Measurements from ENCODE around the gene SF3B2. TPM values are rescaled to one million over a fixed set of nuclear protein-coding genes. Genes with fewer than 3 reads are reported as not detected.

Gene SF3B2
- polyA plus RNA-seq, 3 donors = 32.1 to 107 (median 52.6) TPM

GRCh38 chr11:66012371-66012945, 39.7 kb upstream of the SF3B2 start:
- H3K4me2 ChIP-seq (replicated peaks; ENCODE audit: extremely low read depth, low read length, poor library complexity, severe bottlenecking) = peak overlapping the region; percentile 53
- Mint-ChIP-seq H3K4me1 (peaks cover 40% of the 10 kb centered on the region), H3K27me3 (ENCODE audit: low read depth in 3 of 3) (peaks cover 22 to 35% (median 34%) of the 10 kb centered on the region in 3 donors), H3K36me3 (peaks cover 9 to 16% of the 10 kb centered on the region in 2 donors), H3K9me3 (peaks cover 0 to 5% (median 2%) of the 10 kb centered on the region in 7 donors), H3K27ac (peak overlapping the region in 5 of 7 donors; percentile 61 to 87 (median 80)), H3K4me3 (peak overlapping the region in 1 of 2 donors; percentile 71)
- H4K20me1 ChIP-seq (ENCODE audit: insufficient read depth, low read length) = no peaks in the 10 kb centered on the region
- H3K4me3 ChIP-seq (replicated peaks in 1 of 3; ENCODE audit: low read depth in 2 of 3, low read length in 3 of 3) = no peak overlapping the region
- peaks cover 14 to 23% of the 10 kb centered on the region in 2 donors for H3K27me3 ChIP-seq (ENCODE audit: control insufficient read depth in 2 of 2, insufficient read depth in 2 of 2, low read length in 2 of 2)
- no peaks in the 10 kb centered on the region for H3K9me3 ChIP-seq (replicated peaks in 1 of 2; ENCODE audit: control insufficient read depth in 1 of 2, insufficient read depth in 1 of 2, low read length in 2 of 2)
- intact Hi-C loops (cut with micrococcal nuclease) = no loop called here
- no peaks in the 10 kb centered on the region for H3K79me2 ChIP-seq (ENCODE audit: insufficient read depth, low read length)
- H3K27ac ChIP-seq (ENCODE audit: low read depth in 1 of 2, low read length in 2 of 2) = peak overlapping the region in 1 of 2 donors; percentile 28
- no peak for TF ChIP-seq CTCF (IDR thresholded peaks at IDR 0.05)
- no peak for DNase-seq
- no peak overlapping the region for H3K9ac ChIP-seq (ENCODE audit: insufficient read depth, low read length, poor library complexity, severe bottlenecking)
- WGBS (ENCODE audit: insufficient coverage) = 44% methylated on average over 6 of the region's 12 CpGs
- H3K36me3 ChIP-seq (replicated peaks in 1 of 2; ENCODE audit: control insufficient read depth in 1 of 2, insufficient read depth in 2 of 2, low read length in 2 of 2) = peaks cover 4 to 8% of the 10 kb centered on the region in 2 donors
- no peak overlapping the region for H2AFZ ChIP-seq (ENCODE audit: insufficient read depth, low read depth, low read length, poor library complexity, severe bottlenecking)
- H3K4me1 ChIP-seq (ENCODE audit: control insufficient read depth in 1 of 2, insufficient read depth in 2 of 2, low read length in 2 of 2) = peaks cover 42 to 43% of the 10 kb centered on the region in 2 donors

- Histone ChIP-seq H3K27ac (ENCODE audit: low read depth in 1 of 2, low read length in 2 of 2) (peak overlapping the region; percentile 18 to 28), H3K4me1 (ENCODE audit: control insufficient read depth in 1 of 2, insufficient read depth in 2 of 2, low read length in 2 of 2) (peaks cover 42 to 43% of the 10 kb centered on the region in 2 donors), H3K4me2 (replicated peaks; ENCODE audit: extremely low read depth, low read length, poor library complexity, severe bottlenecking) (peak overlapping the region; percentile 53), H3K9me3 (replicated peaks in 1 of 2; ENCODE audit: control insufficient read depth in 1 of 2, insufficient read depth in 1 of 2, low read length in 2 of 2) (no peaks in the 10 kb centered on the region), H4K20me1 (ENCODE audit: insufficient read depth, low read length) (no peaks in the 10 kb centered on the region), H3K36me3 (replicated peaks in 1 of 2; ENCODE audit: control insufficient read depth in 1 of 2, insufficient read depth in 2 of 2, low read length in 2 of 2) (peaks cover 5 to 8% of the 10 kb centered on the region in 2 donors), H2AFZ (ENCODE audit: insufficient read depth, low read depth, low read length, poor library complexity, severe bottlenecking) (peak overlapping the region; percentile 21), H3K27me3 (ENCODE audit: control insufficient read depth in 2 of 2, insufficient read depth in 2 of 2, low read length in 2 of 2) (peaks cover 14 to 23% of the 10 kb centered on the region in 2 donors), H3K4me3 (replicated peaks in 1 of 3; ENCODE audit: low read depth in 2 of 3, low read length in 3 of 3) (no peak overlapping the region), H3K9ac (ENCODE audit: insufficient read depth, low read length, poor library complexity, severe bottlenecking) (peak overlapping the region; percentile 16), H3K79me2 (ENCODE audit: insufficient read depth, low read length) (no peaks in the 10 kb centered on the region)
- Mint-ChIP-seq H3K36me3 (peaks cover 13 to 21% of the 10 kb centered on the region in 2 donors), H3K4me3 (peak overlapping the region in 1 of 2 donors; percentile 71), H3K4me1 (peaks cover 40% of the 10 kb centered on the region), H3K9me3 (peaks cover 0 to 5% (median 2%) of the 10 kb centered on the region in 7 donors), H3K27me3 (ENCODE audit: low read depth in 3 of 3) (peaks cover 22 to 35% (median 32%) of the 10 kb centered on the region in 3 donors), H3K27ac (peak overlapping the region; percentile 42 to 87 (median 71))
- WGBS (ENCODE audit: insufficient coverage) = 21% methylated on average over 9 of the region's 12 CpGs
- intact Hi-C loops (cut with micrococcal nuclease) = no loop called here
- no peak for TF ChIP-seq CTCF (IDR thresholded peaks at IDR 0.05)
- peak; percentile 90 to 97 (median 95) for DNase-seq
These were observed 39.0 kb upstream of the SF3B2 start for GRCh38 chr11:66012946-66013761.

Data from CD14-positive monocyte (primary cell).